HepG2 (cell line): ENCODE measurements around the gene RPL37. TPM values are rescaled to one million over a fixed set of nuclear protein-coding genes. Genes with fewer than 3 reads are reported as not detected.

Source experiments
- HDAC1 ChIP-seq: sonication (generic); formaldehyde crosslinking; IDR thresholded peaks from 2 replicates; pipeline ENCODE4 v1.5.1; 2020; ENCODE audit warnings: mild to moderate bottlenecking, missing genetic modification reagents
- KLF11 ChIP-seq: IDR thresholded peaks from 2 replicates; pipeline ENCODE4 v1.6.1; 2016; ENCODE audit warnings: missing compliant biosample characterization
- KLF16 ChIP-seq, 2 experiments: sonication (generic) in 1 of 2; formaldehyde crosslinking in 1 of 2; IDR thresholded peaks; 2 replicates each; pipeline versions ENCODE4 v1.6.1 to v1.8.0; 2016 to 2023; ENCODE audit warnings: missing genetic modification reagents in 2 of 2, missing compliant biosample characterization in 1 of 2
- KMT2A ChIP-seq: sonication (generic); formaldehyde crosslinking; IDR thresholded peaks from 2 replicates; pipeline ENCODE4 v1.4.0; 2020; ENCODE audit warnings: missing genetic modification reagents
- MLXIP ChIP-seq: sonication (generic); formaldehyde crosslinking; IDR thresholded peaks from 2 replicates; pipeline ENCODE4 v1.9.0; 2021; ENCODE audit warnings: missing genetic modification reagents, borderline replicate concordance
- POGZ ChIP-seq: sonication (generic); formaldehyde crosslinking; IDR thresholded peaks from 2 replicates; pipeline ENCODE4 v1.4.0; 2020; ENCODE audit warnings: mild to moderate bottlenecking, missing genetic modification reagents
- TFAP4 ChIP-seq: sonication (generic); IDR thresholded peaks from 2 replicates; pipeline ENCODE4 v1.6.1; 2016; ENCODE audit warnings: low read depth, borderline replicate concordance
- TFDP2 ChIP-seq: sonication (generic); formaldehyde crosslinking; IDR thresholded peaks from 2 replicates; pipeline ENCODE4 v1.4.0; 2020; ENCODE audit warnings: missing genetic modification reagents
- ZBTB40 ChIP-seq, 2 experiments: fragments of 450-650 bp in 1 of 2; sonication (generic) in 1 of 2; formaldehyde crosslinking in 1 of 2; IDR thresholded peaks; 2 replicates each; pipeline versions ENCODE4 v1.6.1 to v1.8.0; 2016 to 2022; ENCODE audit warnings: antibody characterized with exemption in 1 of 2, mild to moderate bottlenecking in 1 of 2, missing genetic modification reagents in 1 of 2
- ZFP1 ChIP-seq: IDR thresholded peaks from 2 replicates; pipeline ENCODE4 v1.6.1; 2016
- ZFX ChIP-seq: sonication (generic); formaldehyde crosslinking; IDR thresholded peaks from 2 replicates; pipeline ENCODE4 v1.4.0; 2020; ENCODE audit warnings: mild to moderate bottlenecking, low read depth, missing genetic modification reagents, moderate library complexity
- ZFYVE20 ChIP-seq: sonication (generic); formaldehyde crosslinking; IDR thresholded peaks from 2 replicates; pipeline ENCODE4 v1.8.0; 2023; ENCODE audit warnings: low read depth, mild to moderate bottlenecking, moderate library complexity, missing genetic modification reagents, borderline replicate concordance
- ZNF546 ChIP-seq: sonication (generic); formaldehyde crosslinking; conservative IDR thresholded peaks from 2 replicates; pipeline ENCODE4 v1.8.1; 2023; ENCODE audit warnings: mild to moderate bottlenecking, missing genetic modification reagents
- ZNF768 ChIP-seq: sonication (generic); formaldehyde crosslinking; IDR thresholded peaks from 2 replicates; pipeline ENCODE4 v1.4.0; 2020; ENCODE audit warnings: missing genetic modification reagents
- polyA plus RNA-seq, 8 experiments: library from polyadenylated mRNA; depleted of rRNA in 3 of 8; stranded (reverse) in 7 of 8; unstranded in 1 of 8; fragments of >200 nt; fragmentation: Illumina TruSeq in 4 of 8; extraction: Trizol in 4 of 8; gene quantifications; 2 replicates each; pipeline versions ENCODE4 v1.2.1 to v1.2.3, GENCODE V29; 2011 to 2016; ENCODE audit warnings: low read depth in 4 of 8, missing spikeins in 1 of 8, mixed read lengths in 1 of 8; ENCODE audit not compliant: insufficient read depth in 1 of 8
- total RNA-seq, 5 experiments: library from RNA; depleted of rRNA; stranded (reverse); fragments of >200 nt; fragmentation: Illumina TruSeq; extraction: Trizol; gene quantifications; 2 replicates each; pipeline ENCODE4 v1.2.3, GENCODE V29; 2016; ENCODE audit warnings: low read depth in 1 of 5

RPL37 gene
- total and polyA plus RNA-seq, 2 of the 13 experiments (the other 11 are each of a cell fraction or from before 2014, with no cell fraction given) = 1,981 to 3,367 TPM

- no peak for TF ChIP-seq ZBTB40 (IDR thresholded peaks at IDR 0.05)
- 0 out of 2 replicates have a peak, but pooled peaks have one; percentile 8 for TF ChIP-seq ZBTB40 (CRISPR knock-in tag; IDR thresholded peaks at IDR 0.05)
- peak; percentile 56; the same call in 1 of the 2 replicates for TF ChIP-seq KMT2A (CRISPR knock-in tag)
- TF ChIP-seq ZFYVE20 (CRISPR knock-in tag) = no peak
- TF ChIP-seq ZNF768 (CRISPR knock-in tag) = 0 out of 2 replicates have a peak, but pooled peaks have one; percentile 33
- TF ChIP-seq TFAP4 = no peak; the same call in 1 of the 2 replicates
- TF ChIP-seq TFDP2 = 0 out of 2 replicates have a peak, but pooled peaks have one; percentile 19
- TF ChIP-seq ZFP1 (CRISPR knock-in tag) = no peak
- TF ChIP-seq POGZ = 0 out of 2 replicates have a peak, but pooled peaks have one; percentile 19
- TF ChIP-seq ZNF546 = 0 out of 2 replicates have a peak, but pooled peaks have one; percentile 29
- peak; percentile 36; the same call in 1 of the 2 replicates for TF ChIP-seq HDAC1
- no peak for TF ChIP-seq KLF11
- no peak for TF ChIP-seq MLXIP (CRISPR knock-in tag)
- peak; percentile 37 for TF ChIP-seq ZFX (CRISPR knock-in tag)
- peak in 1 of 2 experiments; percentile 7; a peak in 1 of 4 replicates for TF ChIP-seq KLF16 (CRISPR knock-in tag; IDR thresholded peaks at IDR 0.05)
Observed at GRCh38 chr5:40797273-40798011, 37.6 kb downstream of the RPL37 start (continued).
